COLO829 (cell line): ENCODE results near the gene CTCF.

Source experiments
- DNase-seq: peaks from one replicate; pipeline ENCODE4 v3.0.0; 2012; ENCODE audit warnings: low spot score

The CTCF gene

DNA sequence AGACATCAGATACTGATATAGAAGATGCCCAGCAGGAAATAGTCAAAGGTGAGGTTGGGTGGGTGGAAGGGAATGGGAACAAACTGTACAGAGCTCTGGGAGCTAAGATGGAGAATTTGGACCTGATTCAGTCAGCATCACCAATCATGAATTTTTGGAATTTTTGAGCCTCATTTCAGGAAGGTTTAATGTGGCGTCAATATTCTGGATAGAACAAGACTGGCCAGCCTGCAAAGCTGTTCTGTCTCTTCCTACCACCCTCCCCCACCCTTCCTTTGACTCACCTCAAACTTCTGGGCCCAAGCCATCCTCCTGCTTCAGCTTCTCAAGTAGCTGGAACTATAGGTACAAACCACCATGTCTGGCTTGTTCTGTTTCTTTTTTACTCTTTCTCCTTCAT lies 32.6 kb downstream of the CTCF start:
- no peak for DNase-seq

DNA sequence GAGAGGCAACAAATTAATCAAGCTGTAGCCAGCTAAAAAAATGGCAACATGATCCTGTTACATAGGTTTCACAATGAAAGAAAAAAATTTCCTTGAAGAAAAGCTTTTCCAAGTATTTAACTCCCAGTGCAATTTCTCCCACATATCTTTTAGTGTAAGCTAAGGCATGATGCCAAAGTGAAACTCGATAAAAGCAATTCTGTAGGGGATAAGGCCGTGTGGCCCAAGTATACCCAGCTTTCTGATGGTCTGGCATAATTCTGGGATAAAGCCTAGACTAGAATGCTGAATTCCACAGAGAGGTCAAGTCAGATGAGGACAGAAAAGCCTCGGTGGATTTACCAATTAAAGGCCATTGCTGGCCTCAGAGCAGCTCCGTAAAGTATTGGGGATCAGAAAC lies 36.2 kb downstream of the CTCF start:
- DNase-seq: no peak

DNA sequence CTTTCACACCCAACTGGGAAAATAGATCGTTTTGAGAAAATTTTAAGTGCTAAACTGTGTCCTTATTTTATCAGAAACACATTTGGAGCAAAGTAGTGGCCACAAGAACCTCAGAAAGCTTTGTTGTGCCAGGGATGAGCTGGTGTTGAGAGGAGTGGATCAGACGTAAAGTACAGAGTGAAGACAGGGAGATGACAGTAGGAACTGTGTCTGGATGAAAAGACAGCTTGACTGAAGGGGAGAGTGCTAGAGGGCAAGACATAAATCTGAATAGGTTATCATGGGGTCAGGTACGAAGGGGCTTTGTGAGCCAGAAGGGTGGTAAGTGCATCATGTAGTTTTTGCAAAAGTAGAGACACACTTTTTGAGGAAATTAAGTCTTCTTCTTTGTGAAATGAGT lies 43.3 kb downstream of the CTCF start:
- no peak for DNase-seq

DNA sequence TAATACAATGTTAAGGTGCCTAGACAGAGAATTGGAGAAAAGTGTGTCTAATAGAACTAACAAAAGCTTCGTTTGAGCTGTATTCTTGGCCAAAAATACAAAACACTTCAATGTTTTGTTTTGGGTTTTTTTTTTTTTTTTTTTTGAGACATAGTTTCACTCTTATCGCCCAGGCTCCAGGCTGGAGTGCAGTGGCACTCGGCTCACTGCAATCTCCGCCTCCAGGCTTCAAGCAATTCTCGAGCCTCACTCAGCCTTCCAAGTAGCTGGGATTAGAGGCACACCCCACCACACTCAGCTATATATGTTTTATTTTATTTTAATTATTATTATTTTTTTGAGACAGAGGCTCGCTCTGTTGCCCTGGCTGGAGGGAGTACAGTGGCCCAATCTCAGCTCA lies 44.3 kb downstream of the CTCF start:
- DNase-seq: no peak

DNA sequence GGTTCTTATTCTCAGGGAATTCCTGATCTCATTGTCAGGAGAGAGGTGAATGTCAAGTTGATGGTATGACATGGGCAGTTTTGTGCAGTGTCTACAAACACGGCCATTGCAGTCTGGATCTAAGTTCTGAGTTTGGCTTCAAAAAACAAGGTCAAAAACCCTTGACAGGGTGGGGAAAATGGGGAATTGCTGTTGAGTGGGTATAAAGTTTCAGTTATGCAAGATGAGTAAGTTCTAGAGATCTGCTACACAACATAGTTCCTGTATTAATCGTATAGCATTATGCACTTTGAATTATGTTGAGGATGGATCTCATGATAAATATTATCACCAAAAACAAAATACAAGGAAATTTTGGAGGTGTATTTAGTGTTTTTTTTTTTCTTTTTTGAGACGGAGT lies 46.0 kb downstream of the CTCF start:
- DNase-seq: no peak

DNA sequence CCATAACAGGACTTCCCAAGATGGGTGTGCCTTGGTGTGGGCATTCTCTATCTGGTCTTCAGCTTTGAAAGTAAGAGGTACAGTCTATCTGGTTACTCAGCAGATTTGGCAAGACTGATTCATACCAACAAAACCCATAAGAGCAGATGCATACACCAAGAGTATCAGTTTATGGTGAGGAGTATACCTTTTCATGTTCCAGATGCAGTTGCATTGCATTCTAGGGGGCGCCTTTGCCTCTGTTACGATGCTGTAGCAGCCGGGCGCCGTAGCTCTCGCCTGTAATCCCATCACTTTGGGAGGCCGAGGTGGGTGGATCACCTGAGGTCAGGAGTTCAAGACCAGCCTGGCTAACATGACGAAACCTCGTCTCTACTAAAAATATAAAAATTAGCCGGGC lies 51.5 kb downstream of the CTCF start:
- no peak for DNase-seq

DNA sequence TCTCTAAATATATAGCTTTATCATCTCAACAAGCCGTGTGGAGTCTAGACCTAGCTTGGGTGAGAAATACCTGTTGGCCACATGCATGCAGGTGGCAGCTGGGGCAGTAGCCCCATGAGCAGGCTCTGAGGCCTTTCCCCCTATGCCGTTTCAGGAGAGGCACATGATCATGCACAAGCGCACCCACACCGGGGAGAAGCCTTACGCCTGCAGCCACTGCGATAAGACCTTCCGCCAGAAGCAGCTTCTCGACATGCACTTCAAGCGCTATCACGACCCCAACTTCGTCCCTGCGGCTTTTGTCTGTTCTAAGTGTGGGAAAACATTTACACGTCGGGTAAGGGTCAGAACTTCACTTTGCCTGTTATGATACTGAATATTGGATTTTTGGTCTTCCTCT lies 65.9 kb downstream of the CTCF start:
- DNase-seq: no peak

DNA sequence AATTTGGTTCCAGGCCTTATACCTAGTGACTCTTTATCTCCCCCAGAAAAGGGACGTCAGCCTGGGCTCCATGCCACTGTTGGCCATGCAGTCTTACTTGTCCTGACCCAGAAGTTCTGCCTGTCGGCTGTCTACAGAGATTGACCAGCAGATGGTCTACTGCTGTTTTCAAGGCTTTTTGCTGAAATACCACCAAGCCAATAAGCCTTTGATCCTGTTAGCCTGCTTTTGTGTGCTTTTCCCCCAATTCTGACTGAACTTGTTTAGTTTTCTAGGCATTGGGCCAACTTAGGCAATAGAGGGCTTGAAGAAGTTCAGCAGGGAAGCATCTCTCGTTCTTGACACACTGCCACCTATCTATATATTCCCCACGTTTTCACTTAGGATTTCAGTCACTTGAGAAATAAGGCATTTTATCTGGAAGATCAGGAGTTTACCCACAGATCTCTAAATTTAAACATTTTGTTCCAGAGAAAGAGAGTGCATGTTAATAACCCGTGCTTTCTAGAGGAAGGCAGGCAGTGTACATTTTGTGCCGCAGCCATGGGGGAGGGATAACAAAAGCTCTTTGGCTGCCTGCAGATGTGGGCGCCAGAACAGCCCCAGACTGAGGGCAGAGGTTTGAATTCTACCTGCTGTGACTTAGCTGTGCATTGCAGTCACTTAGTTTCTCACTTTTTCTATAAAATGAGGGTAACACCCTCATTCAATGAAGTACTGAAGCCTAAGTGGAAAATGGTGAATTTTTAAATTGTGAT lies 70.3 kb downstream of the CTCF start:
- DNase-seq: no peak

DNA sequence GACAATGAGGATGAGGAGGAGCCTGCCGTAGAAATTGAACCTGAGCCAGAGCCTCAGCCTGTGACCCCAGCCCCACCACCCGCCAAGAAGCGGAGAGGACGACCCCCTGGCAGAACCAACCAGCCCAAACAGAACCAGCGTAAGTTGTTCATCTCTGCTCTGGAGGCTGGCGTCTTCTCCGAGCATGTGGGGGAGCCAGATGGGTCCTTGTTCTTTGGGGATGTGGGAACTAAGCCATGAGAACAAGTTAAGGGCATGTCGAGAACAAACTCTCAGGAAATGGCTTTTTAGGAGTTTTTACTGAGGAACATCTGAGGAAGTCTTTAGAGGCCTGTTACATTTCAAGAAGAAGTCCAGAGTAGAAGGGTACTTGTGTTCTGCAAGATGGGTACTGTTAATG lies 74.4 kb downstream of the CTCF start:
- no peak for DNase-seq

DNA sequence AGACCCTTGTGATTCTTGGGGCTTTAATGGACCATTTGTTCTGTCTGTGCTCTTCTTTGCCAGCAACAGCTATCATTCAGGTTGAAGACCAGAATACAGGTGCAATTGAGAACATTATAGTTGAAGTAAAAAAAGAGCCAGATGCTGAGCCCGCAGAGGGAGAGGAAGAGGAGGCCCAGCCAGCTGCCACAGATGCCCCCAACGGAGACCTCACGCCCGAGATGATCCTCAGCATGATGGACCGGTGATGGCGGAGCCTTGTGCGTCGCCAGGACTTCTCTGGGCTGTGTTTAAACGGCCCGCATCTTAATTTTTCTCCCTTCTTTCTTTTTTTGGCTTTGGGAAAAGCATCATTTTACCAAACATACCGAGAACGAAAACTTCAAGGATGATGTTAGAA lies 75.3 kb downstream of the CTCF start:
- DNase-seq: no peak

DNA sequence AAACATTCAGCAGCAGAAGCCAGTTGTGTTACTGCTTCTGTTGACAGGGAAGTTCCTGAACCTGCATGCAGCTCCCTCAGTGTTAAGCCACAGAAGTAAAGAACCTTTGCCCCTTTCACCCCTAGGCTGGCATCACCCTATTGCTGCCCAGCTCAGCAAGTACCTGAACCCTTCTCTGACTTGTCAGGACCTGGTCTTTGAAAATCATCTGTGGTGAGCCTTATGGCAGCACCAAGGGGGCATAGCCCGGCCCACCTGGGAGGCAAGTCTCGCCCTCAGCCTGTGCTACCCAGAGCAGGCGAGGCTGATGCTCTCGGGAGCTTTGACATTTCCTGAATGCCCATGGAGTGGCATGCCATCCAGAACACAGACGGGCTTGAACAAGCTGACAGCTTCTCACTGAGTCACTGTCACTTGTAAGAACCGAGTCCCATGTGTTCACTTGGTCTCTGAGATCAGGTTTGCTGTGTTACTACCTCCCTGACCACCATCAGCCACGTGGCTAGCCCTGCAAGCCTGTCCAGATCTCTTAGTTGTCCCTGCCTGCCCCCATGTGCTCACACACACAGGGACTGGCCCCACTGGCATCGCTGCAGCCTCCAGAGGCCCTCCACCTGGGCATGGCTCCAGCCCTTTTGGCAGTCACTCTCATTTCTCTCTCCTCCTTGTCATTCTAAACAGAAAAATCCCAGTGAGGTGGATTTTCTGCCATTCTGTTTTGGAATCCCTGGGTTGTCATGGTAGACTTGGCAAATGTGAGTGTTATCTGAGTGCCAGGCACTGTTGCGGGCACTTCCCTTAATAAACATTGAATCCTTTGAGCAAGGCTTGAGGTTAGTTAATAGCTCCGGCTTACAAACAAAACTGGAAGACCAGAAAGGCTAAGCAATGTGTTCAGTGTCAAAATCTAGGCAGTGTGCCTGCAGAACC lies 79.7 kb downstream of the CTCF start:
- no peak for DNase-seq

DNA sequence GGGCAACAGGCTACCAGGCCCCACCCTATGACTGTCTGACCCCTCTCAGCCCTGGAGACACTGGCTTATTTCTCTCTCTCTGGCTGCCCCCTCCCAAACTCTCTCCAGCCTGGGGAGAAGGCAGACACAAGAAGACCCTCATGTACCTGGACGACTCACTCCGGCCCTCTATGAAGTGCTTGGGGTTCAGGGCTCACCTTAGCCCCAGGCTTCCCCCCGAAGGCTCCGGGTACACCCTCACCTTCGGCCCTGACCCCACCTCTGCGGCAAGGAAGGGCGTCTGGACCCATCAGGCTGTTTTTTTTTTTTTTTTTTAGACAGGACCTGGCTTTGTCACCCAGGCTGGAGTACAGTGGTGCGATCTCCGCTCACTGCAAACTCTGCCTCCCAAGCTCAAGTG lies 81.7 kb downstream of the CTCF start:
- no peak for DNase-seq

DNA sequence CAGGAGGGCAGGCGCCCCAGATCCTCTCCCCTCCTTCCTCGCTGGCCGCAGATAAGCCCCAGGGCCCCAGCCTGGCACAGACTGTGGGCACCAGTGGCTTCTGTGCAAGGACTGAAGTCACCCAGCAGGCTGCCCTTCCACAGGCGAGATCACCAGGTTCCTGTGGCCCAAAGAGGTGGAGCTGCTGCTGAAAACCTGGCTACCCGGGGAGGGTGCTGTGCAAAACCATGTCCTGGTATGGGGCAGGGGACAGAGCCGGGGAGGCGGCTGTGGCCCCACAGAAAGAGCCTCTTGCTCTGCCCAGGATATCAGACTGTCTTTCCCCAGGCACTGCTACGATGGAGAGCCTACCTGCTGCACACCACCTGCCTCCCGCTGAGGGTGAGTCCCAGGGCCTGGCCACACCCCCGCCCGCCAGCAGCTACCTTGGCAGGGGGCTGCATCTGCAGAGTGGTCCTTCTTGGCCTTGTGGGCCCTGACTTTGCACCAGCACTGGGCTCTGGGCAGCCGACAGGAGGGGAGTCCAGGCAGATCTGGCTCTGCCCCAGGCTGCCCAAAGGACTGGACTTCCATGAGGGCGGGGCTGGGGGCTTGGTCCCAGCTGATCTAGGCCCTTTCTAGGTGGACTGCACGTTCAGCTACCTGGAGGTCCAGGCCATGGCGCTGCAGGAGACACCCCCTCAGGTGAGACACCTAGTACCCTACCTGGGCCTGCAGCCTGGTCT lies 83.2 kb downstream of the CTCF start:
- no peak for DNase-seq

DNA sequence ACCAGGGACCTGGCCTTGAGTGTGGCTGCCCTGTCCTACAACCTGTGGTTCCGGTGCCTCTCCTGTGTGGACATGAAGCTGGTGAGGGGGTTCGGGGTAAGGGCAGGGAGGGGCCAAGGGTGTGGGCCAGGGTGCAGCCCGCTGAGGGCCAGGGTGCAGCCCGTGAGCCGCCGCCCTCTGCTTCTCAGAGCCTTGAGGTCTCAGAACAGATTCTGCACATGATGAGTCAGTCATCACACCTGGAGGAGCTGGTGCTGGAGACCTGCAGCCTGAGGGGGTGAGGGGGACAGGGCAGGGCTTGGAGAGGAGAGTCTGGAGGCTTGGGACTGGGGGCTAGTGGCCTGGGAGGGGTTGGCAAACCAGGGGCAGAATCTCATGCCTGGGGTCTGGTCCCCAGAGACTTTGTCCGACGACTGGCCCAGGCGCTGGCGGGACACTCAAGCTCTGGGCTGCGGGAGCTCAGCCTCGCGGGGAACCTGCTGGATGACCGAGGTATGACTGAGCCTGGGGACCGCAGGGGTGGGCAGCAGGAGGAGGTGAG lies 84.9 kb downstream of the CTCF start:
- no peak for DNase-seq

DNA sequence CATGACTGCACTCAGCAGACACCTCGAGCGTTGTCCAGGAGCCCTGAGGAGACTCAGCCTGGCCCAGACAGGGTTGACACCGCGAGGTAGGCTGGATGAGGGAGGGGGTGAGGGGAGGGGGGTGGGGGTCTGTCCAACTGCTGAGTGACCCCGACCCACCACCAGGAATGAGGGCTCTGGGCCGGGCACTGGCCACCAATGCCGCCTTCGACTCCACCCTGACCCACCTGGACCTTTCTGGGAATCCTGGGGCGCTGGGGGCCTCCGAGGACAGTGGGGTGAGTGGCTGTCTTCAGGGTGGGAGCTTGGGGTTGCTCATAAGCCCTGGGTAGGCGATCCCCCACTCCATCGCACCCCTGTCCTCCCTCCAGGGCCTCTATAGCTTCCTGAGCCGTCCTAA lies 85.4 kb downstream of the CTCF start:
- no peak for DNase-seq

DNA sequence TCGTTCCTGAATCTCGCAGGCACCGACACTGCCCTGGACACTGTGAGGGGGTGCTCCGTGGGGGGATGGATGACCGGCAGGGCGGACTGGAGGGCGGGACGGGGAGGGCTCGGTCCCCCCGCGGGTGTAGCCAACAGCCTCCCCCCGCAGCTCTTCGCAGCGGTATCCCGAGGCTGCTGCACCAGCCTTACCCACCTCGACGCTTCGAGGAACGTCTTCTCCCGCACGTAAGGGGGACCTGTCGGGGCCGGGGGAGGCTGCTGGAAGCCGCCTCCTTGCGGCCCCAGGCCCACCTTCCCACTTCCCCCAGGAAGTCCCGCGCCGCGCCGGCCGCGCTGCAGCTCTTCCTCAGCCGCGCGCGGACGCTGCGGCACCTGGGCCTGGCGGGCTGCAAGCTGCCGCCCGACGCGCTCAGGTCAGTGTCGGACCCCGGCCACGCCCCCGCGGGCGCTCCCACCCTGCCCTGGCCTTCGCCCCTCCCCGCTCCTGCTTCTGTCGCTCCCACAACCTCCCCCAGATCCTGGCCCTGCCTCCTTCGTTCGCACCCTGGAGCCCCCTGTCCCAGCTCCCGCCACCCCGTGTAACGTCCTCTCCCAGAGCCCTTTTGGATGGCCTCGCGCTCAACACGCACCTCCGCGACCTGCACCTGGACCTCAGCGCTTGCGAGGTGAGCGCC lies 85.9 kb downstream of the CTCF start:
- no peak for DNase-seq

DNA sequence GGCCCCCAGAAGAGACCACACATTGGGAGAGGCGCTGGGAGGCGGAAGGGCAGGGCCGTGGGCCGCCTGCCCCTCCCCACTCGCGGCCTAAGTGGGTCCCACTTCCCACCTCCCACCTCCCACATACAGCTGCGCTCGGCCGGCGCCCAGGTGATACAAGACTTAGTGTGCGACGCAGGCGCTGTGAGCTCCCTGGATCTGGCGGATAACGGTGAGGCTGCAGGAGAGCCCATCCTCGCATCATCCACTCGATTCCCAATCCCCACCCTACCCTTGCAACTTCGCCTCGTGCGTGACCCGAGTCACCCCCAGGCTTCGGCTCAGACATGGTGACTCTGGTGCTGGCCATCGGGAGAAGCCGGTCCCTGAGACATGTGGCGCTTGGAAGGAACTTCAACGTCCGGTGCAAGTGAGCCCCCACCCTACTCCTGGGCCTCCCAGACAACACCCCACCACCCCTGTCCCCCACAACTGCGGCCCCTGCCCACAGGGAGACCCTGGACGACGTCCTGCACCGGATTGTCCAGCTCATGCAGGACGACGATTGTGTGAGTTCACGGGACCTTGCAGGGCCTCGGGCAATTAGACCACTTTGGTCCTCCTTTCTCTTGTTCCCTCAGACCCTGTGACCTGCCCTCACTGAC lies 86.6 kb downstream of the CTCF start:
- DNase-seq: no peak

DNA sequence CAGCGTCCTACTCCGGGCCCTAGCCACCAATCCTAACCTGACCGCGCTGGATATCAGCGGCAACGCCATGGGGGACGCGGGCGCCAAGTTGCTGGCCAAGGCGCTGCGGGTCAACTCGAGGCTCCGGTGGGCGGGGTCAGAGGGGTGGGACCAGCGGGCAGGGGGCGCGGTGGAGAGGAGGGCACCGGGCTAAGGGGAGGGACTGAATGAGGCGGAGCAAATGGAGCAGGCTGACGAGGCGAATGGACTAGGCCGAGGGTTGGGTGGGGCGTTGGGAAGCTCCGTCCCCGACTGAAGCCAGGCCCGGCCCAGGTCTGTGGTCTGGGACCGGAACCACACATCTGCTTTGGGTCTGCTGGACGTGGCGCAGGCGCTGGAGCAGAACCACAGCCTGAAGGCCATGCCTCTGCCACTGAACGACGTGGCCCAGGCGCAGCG lies 87.2 kb downstream of the CTCF start:
- DNase-seq: no peak

DNA sequence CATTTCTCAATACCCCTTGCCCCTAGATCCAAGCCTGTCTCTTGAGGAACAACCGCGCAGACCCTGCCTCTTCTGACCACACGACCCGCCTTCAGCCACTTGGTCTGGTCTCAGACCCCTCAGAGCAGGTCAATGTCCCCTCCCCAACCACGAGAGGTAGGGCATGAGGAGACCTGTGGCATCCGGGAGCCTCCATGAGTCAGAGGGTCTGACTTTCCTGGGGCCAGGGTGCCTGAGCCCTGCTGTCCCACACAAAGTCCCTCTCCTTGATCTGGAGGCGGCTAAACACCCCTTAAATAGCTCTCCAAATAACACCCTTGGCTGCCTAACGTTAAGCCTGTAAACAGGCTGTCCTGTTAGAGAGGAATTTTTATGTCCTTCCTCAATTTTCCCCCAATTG lies 87.7 kb downstream of the CTCF start:
- DNase-seq: no peak

DNA sequence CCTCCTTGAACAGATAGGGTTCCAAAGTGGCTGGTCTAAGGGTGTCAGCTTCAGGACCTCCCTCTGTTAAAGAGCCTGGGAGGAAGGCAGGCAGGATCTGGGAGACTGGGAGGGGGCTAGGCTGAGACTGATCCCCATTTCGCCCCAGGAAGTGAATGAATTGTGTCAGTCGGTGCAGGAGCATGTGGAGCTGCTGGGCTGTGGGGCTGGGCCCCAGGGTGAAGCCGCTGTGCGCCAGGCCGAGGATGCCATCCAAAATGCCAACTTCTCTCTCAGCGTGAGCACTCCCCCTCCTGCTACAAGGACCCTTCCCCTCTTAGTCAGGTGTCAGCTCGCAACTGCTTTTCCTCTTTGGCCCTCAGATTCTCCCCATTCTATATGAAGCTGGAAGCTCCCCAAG lies 88.7 kb downstream of the CTCF start:
- DNase-seq: no peak

DNA sequence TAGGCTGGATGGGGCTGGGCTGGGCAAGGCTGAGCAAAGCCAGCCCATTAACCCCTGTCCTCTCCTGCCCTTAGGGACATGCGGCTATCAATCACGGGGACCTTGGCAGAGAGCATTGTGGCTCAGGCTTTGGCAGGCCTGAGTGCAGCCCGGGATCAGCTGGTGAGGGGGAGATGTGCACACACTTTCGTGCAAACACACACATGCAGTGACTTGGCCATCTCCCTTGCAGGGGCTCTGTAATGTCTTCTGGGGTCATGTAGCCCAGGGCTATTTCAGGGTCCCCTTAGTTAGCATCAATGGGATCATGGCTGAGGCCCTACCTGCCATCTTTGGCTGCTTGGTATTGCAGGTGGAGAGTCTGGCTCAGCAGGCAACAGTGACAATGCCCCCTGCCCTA lies 89.5 kb downstream of the CTCF start:
- no peak for DNase-seq
